GM19455 (cell line): Measurements from ENCODE around the gene CAB39L.
"Not testable (repeated sequence)": the region's sequence is repeated elsewhere in the genome, so short reads cannot be mapped to it uniquely, and the experiment has no call there.

Experiments
- ATAC-seq: cut with Tn5 transposase; IDR thresholded peaks from one replicate; pipeline ENCODE4 v1.9.1; 2021; ENCODE audit not compliant: unreplicated experiment

CAB39L gene

DNA sequence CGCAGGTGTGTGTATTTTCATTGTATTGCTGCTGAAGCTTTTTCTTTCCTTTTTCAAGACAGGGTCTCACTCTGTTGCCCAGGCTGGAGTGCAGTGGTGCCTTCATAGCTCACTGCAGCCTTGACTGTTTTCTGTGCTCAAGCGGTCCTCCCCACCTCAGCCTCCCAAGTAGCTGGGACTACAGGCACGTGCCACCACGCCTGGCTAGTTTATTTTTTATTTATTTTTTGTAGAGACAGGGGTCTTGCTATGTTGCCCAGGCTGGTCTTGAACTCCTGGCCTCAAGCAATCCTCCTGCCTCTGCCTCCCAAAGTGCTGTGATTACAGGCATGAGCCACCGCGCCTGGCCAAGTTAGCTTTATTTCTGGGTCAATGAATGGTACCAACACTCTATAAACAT lies 149.1 kb downstream of the CAB39L start:
- not testable (repeated sequence) for ATAC-seq

DNA sequence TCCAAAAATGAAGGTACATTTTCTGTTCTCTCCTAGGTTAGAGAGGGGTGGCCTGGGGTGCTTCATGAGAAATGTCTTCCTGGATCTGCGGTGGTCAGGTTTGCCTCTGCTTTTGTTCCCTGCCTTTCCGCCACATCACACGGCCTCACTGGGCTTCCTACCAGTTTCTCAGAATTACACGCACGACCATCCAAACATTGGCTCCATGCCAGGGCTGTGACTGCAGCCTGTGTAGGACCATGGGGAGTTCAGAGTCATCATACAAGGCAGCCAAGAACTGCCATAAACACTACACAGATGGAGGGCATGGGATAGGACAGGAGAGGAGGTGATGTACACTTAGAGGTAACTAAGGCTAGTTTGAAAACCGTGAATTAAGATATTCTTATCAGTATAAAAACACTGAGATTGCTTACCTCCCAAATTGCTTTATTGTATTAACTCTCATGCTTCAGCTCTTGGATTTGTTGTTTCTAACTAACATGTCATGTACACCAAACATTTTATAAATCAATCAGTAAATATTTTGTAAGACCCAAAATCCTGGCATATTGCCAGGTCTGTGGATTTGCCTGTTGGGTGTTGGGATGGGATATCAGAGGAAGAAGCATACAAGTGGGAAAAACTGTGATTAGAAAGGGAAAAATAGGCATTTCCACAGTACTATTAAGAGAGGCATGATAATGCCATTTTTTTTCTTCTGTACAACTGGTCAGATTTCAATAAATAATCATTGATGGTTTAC lies 150.9 kb downstream of the CAB39L start:
- no peak for ATAC-seq

DNA sequence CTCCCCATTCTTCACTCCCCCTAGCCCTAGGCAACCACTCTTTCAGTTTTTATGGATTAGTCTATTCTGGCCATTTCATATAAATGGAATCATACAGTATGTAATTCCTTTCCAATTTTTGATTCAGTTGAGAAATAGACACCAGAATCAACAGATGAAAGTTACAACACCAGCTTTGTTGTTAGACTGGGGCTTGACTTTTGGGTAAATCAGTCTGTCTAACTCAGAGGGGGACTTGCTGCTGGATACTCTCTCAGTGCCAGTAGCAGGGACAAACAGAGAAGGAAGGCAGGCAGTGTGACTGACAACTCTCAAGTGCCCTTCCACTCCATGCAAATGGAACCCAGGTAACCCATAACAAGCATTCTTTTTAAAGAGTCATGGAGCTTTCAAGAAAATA lies 155.4 kb downstream of the CAB39L start:
- ATAC-seq: no peak

DNA sequence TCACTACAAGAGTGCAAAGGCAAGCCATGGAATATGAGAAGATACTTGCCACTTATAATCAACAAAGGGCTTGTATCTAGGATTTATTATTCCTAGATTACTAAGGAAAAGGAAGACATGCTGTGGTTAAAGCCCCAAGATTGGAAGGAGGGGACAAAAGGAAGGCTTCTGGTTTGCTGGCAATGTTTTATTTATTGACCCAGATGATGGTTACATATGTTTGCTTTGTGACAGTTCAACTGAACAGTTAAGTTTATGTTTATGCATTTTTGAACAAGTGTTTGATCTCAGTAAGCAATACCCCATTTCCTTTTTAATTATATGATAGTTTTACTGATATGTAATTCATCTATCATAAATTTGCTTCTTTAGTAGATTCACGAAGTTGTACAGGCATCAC lies 155.9 kb downstream of the CAB39L start:
- no peak for ATAC-seq

DNA sequence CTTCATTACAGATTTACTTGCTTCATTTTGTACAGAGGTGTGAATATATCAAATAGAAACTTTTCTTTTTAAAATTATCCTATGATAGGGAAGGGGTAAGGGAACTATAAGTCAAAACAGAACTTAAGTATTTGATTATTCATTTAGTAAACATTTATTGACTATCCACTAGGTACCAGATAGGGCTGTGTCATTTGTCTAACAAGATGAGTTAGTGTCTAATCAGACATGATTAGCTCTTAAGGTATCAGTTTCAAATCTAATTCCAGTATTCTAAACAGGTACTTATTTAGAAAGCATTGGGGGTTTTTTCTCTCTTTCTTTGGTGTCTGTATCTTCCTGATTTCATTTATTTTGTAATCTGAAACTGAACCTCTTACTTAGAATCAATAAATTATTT lies 164.0 kb downstream of the CAB39L start:
- no peak for ATAC-seq

DNA sequence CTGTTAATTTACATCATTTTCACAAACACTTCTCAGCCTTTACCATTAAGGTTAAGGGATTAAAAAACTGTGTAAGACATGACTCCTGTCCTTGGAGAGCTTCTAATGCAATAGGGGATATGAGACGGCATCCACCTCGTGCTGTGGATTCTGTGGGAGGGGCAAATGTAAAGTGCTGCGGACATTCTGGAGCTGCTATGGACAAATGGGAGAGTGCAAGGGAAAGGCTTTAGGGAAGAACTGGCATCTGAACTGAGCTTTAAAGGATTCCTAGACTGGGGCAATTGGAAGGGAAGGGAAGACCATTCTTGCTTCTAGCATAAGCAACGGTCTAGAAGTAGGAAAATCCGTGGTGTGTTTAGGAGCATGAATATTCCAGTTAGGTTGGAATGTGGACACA lies 164.8 kb downstream of the CAB39L start:
- no peak for ATAC-seq

DNA sequence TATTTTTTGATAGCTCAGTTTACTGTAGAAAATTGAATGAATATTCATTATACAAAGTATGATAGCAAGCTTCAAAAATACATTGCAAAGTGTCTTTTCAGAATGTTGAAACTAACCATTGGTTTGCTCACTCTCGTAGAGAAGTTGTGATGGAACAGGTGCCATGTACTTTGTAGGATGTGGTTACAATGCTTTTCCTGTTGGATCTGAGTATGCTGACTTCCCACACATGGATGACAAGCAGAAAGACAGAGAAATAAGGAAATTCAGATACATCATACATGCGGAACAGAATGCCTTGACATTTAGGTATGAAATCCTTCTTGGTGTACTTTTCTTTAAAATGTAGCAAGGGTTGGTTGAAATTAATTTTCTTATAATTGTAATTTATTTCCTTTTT lies 165.7 kb downstream of the CAB39L start:
- ATAC-seq: no peak

DNA sequence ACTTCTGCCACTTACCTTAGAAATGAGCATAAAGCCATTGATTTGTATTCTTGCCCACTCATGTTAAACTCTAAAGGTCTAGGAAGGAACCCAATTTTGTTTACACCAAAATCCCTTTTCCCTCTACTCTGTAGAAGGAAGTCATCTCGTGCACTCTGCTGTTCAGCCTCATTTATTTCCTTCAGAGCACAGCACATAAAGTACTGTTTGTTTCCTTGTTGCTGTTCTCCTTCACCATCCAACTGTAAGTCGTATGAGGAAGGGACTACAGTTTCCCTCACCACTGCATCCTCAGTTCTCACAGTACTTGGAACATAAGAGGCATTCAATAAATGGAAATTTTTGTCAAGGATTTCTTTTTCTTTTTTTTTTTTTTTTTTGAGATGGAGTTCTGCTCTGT lies 171.6 kb downstream of the CAB39L start:
- no peak for ATAC-seq

DNA sequence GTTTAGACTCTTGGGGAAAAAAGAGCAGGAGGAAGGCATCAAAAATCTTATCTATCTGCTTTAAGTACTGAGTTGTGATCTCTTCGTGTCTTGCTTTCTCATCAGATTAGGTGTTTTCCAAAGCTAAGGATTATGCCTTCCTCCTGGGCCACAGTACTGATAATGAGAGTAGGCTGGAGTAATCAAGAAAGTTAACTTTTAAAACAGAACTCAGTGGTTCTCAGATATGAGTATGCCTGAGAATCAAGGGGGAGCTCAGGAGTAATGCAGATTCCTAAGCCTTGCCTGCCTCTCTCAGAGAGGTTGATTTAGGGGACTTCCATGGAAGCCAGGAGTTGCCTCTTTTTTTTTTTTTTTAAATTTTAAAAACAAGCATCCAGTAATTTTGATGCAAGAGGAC lies 172.6 kb downstream of the CAB39L start:
- no peak for ATAC-seq

DNA sequence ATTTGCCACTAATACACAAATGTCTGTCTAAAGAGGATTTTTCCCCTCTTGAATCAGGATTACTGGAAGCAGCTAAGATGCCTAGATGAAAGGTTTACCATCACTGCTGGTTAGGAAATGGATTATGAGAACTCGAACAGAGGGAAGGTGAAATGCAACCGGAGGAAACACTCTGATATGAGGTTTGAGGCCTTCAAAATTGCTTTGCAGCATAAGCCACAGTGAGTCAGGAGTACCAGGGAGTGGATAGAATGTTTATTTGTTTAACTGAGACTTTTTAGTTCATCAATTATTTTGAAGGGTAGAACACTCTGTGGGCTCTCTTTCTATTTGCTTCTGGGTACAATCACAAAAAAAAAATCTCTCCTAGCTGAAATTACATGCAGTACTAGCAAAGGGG lies 178.0 kb downstream of the CAB39L start:
- ATAC-seq: no peak

DNA sequence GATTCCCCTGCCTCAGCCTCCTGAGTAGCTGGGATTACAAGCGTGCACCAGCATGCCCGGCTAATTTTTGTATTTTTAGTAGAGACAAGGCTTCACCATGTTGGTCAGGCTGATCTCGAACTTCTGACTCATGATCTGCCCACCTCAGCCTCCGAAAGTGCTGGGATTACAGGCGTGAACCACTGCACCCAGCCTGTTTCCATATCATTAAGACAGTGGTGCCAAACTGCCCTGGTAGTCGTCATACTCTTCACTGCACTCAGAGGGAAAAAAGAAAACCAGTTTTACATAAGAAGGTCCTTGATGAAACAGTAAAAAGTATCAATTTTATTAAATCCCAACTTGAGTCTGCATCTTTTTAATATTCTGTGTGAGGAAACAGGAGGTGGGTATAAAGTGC lies 181.2 kb downstream of the CAB39L start:
- ATAC-seq: no peak

DNA sequence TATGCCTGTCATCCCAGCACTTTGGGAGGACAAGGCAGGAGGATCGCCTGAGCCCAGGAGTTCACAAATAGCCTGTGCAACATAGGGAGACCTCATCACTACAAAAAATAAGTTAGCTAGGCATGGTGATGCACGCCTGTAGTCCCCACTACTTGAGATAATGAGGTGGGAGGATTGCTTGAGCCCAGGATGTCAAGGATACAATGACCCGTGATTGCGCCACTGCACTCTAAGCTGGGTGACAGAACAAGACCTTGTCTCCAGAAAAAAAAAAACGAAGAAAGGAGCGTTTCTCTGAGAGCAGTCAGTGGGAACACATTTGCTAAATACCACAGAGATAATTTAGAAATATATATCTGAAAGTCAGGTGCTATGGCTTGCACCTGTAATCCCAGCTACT lies 184.3 kb downstream of the CAB39L start:
- no peak for ATAC-seq
